ENCODE results near the gene ATOSB. TPM values are rescaled to one million over a fixed set of nuclear protein-coding genes. Genes with fewer than 3 reads are reported as not detected.

Gene ATOSB
- total and polyA plus RNA-seq, 2 experiments from 2014 or later: 2.3 to 6.1 TPM

DNA sequence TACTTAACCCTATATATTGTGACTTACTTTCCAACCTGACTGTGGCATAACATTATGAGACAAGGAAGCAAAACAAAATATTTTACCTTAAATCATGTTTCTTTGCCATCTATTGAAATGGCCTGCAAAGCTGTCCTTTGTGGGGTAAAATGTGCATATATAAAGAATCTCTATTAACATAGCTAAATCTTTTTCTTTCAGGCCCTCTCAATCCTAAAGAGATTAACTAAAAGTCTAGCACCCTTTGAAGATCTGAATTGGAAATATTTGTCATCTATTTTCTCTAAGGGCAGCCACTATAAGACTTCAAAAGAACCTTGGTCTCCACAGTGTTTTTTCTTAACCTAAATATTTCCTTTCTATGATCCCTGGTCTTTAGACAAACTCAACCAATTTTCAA, 41.1 kb upstream of the ATOSB start:
- peaks cover 31% of the 10 kb centered on the region for H3K4me1 ChIP-seq (ENCODE audit: insufficient read depth)
- no peak overlapping the region for H3K4me3 ChIP-seq
- H3K27ac ChIP-seq (ENCODE audit: low read depth): peak overlapping the region; percentile 70
- H2AFZ ChIP-seq: no peak overlapping the region
- no peak for ATAC-seq
- no peaks in the 10 kb centered on the region for H3K27me3 ChIP-seq (ENCODE audit: insufficient read depth)
- H3K79me2 ChIP-seq (replicated peaks; ENCODE audit: insufficient read depth): no peaks in the 10 kb centered on the region
- H3K27me3 Mint-ChIP-seq (ENCODE audit: insufficient read depth, low read depth, poor library complexity): peaks cover 6% of the 10 kb centered on the region
- H3K36me3 ChIP-seq (ENCODE audit: insufficient read depth): no peaks in the 10 kb centered on the region
- no peak for DNase-seq (ENCODE audit: low spot score)
- peaks cover 19% of the 10 kb centered on the region for H3K4me1 Mint-ChIP-seq
- no peaks in the 10 kb centered on the region for H4K20me1 ChIP-seq (replicated peaks; ENCODE audit: insufficient read depth)
- no peaks in the 10 kb centered on the region; the same call in 2 of the 3 replicates for H3K36me3 Mint-ChIP-seq (ENCODE audit: low read depth)
- peaks cover 3% of the 10 kb centered on the region; the same call in 2 of the 3 replicates for H3K9me3 Mint-ChIP-seq
- no peak for TF ChIP-seq EZH2 (IDR thresholded peaks at IDR 0.05; ENCODE audit: low read depth, unreplicated experiment)
- TF ChIP-seq, protein P1, sequence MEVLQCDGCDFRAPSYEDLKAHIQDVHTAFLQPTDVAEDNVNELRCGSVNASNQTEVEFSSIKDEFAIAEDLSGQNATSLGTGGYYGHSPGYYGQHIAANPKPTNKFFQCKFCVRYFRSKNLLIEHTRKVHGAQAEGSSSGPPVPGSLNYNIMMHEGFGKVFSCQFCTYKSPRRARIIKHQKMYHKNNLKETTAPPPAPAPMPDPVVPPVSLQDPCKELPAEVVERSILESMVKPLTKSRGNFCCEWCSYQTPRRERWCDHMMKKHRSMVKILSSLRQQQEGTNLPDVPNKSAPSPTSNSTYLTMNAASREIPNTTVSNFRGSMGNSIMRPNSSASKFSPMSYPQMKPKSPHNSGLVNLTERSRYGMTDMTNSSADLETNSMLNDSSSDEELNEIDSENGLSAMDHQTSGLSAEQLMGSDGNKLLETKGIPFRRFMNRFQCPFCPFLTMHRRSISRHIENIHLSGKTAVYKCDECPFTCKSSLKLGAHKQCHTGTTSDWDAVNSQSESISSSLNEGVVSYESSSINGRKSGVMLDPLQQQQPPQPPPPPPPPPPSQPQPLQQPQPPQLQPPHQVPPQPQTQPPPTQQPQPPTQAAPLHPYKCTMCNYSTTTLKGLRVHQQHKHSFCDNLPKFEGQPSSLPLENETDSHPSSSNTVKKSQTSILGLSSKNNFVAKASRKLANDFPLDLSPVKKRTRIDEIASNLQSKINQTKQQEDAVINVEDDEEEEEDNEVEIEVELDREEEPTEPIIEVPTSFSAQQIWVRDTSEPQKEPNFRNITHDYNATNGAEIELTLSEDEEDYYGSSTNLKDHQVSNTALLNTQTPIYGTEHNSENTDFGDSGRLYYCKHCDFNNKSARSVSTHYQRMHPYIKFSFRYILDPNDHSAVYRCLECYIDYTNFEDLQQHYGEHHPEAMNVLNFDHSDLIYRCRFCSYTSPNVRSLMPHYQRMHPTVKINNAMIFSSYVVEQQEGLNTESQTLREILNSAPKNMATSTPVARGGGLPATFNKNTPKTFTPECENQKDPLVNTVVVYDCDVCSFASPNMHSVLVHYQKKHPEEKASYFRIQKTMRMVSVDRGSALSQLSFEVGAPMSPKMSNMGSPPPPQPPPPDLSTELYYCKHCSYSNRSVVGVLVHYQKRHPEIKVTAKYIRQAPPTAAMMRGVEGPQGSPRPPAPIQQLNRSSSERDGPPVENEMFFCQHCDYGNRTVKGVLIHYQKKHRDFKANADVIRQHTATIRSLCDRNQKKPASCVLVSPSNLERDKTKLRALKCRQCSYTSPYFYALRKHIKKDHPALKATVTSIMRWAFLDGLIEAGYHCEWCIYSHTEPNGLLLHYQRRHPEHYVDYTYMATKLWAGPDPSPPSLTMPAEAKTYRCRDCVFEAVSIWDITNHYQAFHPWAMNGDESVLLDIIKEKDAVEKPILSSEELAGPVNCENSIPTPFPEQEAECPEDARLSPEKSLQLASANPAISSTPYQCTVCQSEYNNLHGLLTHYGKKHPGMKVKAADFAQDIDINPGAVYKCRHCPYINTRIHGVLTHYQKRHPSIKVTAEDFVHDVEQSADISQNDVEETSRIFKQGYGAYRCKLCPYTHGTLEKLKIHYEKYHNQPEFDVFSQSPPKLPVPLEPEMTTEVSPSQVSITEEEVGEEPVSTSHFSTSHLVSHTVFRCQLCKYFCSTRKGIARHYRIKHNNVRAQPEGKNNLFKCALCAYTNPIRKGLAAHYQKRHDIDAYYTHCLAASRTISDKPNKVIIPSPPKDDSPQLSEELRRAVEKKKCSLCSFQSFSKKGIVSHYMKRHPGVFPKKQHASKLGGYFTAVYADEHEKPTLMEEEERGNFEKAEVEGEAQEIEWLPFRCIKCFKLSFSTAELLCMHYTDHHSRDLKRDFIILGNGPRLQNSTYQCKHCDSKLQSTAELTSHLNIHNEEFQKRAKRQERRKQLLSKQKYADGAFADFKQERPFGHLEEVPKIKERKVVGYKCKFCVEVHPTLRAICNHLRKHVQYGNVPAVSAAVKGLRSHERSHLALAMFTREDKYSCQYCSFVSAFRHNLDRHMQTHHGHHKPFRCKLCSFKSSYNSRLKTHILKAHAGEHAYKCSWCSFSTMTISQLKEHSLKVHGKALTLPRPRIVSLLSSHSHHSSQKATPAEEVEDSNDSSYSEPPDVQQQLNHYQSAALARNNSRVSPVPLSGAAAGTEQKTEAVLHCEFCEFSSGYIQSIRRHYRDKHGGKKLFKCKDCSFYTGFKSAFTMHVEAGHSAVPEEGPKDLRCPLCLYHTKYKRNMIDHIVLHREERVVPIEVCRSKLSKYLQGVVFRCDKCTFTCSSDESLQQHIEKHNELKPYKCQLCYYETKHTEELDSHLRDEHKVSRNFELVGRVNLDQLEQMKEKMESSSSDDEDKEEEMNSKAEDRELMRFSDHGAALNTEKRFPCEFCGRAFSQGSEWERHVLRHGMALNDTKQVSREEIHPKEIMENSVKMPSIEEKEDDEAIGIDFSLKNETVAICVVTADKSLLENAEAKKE (CRISPR knock-in tag; IDR thresholded peaks at IDR 0.05): no peak
- H3K27ac Mint-ChIP-seq: peak overlapping the region; percentile 79
- 0 out of 2 replicates have a peak, but pooled peaks cover 4% of the 10 kb centered on the region for H3K9me2 ChIP-seq (ENCODE audit: insufficient read depth)
- peak overlapping the region; percentile 15 for H3K4me2 ChIP-seq
- no peak overlapping the region; the same call in 2 of the 3 replicates for H3K4me3 Mint-ChIP-seq
- no peaks in the 10 kb centered on the region for H3F3A ChIP-seq (replicated peaks; ENCODE audit: low read depth)

DNA sequence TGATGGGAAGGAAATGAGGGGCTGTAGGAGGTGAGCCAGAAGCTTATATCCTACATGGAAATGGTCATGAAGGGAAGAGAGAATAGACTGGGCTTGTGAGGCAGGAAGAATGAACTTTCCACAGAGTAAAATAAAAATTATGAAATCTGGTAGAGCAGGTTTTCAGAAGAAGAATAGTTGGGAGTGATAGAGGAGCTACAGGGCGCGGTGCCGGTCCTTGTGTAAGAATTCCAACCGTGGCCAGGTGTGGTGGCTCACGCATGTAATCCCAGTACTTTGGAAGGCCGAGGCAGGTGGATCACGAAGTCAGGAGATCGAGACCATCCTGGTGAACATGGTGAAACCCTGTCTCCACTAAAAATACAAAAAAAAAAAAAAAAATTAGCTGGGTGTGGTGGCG, 37.3 kb upstream of the ATOSB start:
- H2AFZ ChIP-seq: no peak overlapping the region
- DNase-seq (ENCODE audit: low spot score) (no peak), ATAC-seq (no peak)
- H3K4me3 ChIP-seq: no peak overlapping the region
- no peak overlapping the region for H3K27ac ChIP-seq (ENCODE audit: low read depth)
- Mint-ChIP-seq H3K27me3 (ENCODE audit: insufficient read depth, low read depth, poor library complexity) (peaks cover 5% of the 10 kb centered on the region), H3K36me3 (ENCODE audit: low read depth) (peaks cover 21% of the 10 kb centered on the region), H3K4me3 (no peak overlapping the region), H3K4me1 (peaks cover 3% of the 10 kb centered on the region), H3K9me3 (peaks cover 28% of the 10 kb centered on the region), H3K27ac (no peak overlapping the region)
- no peaks in the 10 kb centered on the region for H3F3A ChIP-seq (replicated peaks; ENCODE audit: low read depth)
- H3K36me3 ChIP-seq (ENCODE audit: insufficient read depth): no peaks in the 10 kb centered on the region
- peaks cover 22% of the 10 kb centered on the region for H3K4me1 ChIP-seq (ENCODE audit: insufficient read depth)
- H3K4me2 ChIP-seq: no peak overlapping the region
- H3K27me3 ChIP-seq (ENCODE audit: insufficient read depth): no peaks in the 10 kb centered on the region
- 0 out of 2 replicates have a peak, but pooled peaks cover 4% of the 10 kb centered on the region for H3K9me2 ChIP-seq (ENCODE audit: insufficient read depth)
- no peaks in the 10 kb centered on the region for H3K79me2 ChIP-seq (replicated peaks; ENCODE audit: insufficient read depth)
- H4K20me1 ChIP-seq (replicated peaks; ENCODE audit: insufficient read depth): no peaks in the 10 kb centered on the region
- TF ChIP-seq EZH2phosphoT487 (IDR thresholded peaks at IDR 0.05; ENCODE audit: unreplicated experiment) (no peak), JUNB (IDR thresholded peaks at IDR 0.05; ENCODE audit: unreplicated experiment) (no peak)
- TF ChIP-seq, protein P2, sequence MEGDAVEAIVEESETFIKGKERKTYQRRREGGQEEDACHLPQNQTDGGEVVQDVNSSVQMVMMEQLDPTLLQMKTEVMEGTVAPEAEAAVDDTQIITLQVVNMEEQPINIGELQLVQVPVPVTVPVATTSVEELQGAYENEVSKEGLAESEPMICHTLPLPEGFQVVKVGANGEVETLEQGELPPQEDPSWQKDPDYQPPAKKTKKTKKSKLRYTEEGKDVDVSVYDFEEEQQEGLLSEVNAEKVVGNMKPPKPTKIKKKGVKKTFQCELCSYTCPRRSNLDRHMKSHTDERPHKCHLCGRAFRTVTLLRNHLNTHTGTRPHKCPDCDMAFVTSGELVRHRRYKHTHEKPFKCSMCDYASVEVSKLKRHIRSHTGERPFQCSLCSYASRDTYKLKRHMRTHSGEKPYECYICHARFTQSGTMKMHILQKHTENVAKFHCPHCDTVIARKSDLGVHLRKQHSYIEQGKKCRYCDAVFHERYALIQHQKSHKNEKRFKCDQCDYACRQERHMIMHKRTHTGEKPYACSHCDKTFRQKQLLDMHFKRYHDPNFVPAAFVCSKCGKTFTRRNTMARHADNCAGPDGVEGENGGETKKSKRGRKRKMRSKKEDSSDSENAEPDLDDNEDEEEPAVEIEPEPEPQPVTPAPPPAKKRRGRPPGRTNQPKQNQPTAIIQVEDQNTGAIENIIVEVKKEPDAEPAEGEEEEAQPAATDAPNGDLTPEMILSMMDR (conservative IDR thresholded peaks at IDR 0.05; ENCODE audit: low read depth in 2 of 2): no peak

Measured in GM23338 (cell line).